ENCODE data around the gene COBLL1.

COBLL1 gene

GRCh38 chr2:164691346-164691887 is 150.2 kb downstream of the COBLL1 start:
- Histone ChIP-seq H3K9me3 (ENCODE audit: control insufficient read depth in 1 of 2, low read length in 2 of 2) (no peaks in the 10 kb centered on the region), H3K36me3 (ENCODE audit: control insufficient read depth in 1 of 2, insufficient read depth in 2 of 2, low read length in 2 of 2) (peaks cover 7 to 19% of the 10 kb centered on the region in 2 donors), H3K9ac (ENCODE audit: low read depth in 1 of 2, low read length in 2 of 2) (no peak overlapping the region), H3K27me3 (ENCODE audit: control insufficient read depth in 1 of 2, insufficient read depth in 2 of 2, low read length in 2 of 2) (no peaks in the 10 kb centered on the region), H3K4me1 (ENCODE audit: control insufficient read depth in 1 of 2, insufficient read depth in 2 of 2, low read length in 2 of 2) (no peaks in the 10 kb centered on the region), H3K27ac (ENCODE audit: low read depth, low read length) (no peak overlapping the region), H3K4me3 (ENCODE audit: low read depth in 1 of 2, low read length in 2 of 2) (no peak overlapping the region)

- Histone ChIP-seq H3K9me3 (ENCODE audit: control insufficient read depth in 1 of 2, low read length in 2 of 2) (no peaks in the 10 kb centered on the region), H3K27ac (ENCODE audit: low read depth, low read length) (no peak overlapping the region), H3K4me1 (ENCODE audit: control insufficient read depth in 1 of 2, insufficient read depth in 2 of 2, low read length in 2 of 2) (no peaks in the 10 kb centered on the region), H3K36me3 (ENCODE audit: control insufficient read depth in 1 of 2, insufficient read depth in 2 of 2, low read length in 2 of 2) (peaks cover 7 to 17% of the 10 kb centered on the region in 2 donors), H3K4me3 (ENCODE audit: low read depth in 1 of 2, low read length in 2 of 2) (no peak overlapping the region), H3K9ac (ENCODE audit: low read depth in 1 of 2, low read length in 2 of 2) (no peak overlapping the region), H3K27me3 (ENCODE audit: control insufficient read depth in 1 of 2, insufficient read depth in 2 of 2, low read length in 2 of 2) (no peaks in the 10 kb centered on the region)
Measured at GRCh38 chr2:164690361-164690760, 151.3 kb downstream of the COBLL1 start.

- no peak overlapping the region for H3K9ac ChIP-seq (ENCODE audit: low read depth in 1 of 2, low read length in 2 of 2)
- H3K36me3 ChIP-seq (ENCODE audit: control insufficient read depth in 1 of 2, insufficient read depth in 2 of 2, low read length in 2 of 2) = peaks cover 4 to 9% of the 10 kb centered on the region in 2 donors
Measured at GRCh38 chr2:164688896-164689419, 152.7 kb downstream of the COBLL1 start.

GRCh38 chr2:164681009-164681408 is 160.6 kb downstream of the COBLL1 start:
- H3K27ac ChIP-seq (ENCODE audit: low read depth, low read length) = no peak overlapping the region
- H3K4me1 ChIP-seq (ENCODE audit: control insufficient read depth in 1 of 2, insufficient read depth in 2 of 2, low read length in 2 of 2) = no peaks in the 10 kb centered on the region
- no peaks in the 10 kb centered on the region for H3K27me3 ChIP-seq (ENCODE audit: control insufficient read depth in 1 of 2, insufficient read depth in 2 of 2, low read length in 2 of 2)
- no peak overlapping the region for H3K9ac ChIP-seq (ENCODE audit: low read depth in 1 of 2, low read length in 2 of 2)
- H3K36me3 ChIP-seq (ENCODE audit: control insufficient read depth in 1 of 2, insufficient read depth in 2 of 2, low read length in 2 of 2) = peaks cover 0 to 3% of the 10 kb centered on the region in 2 donors
- H3K4me3 ChIP-seq (ENCODE audit: low read depth in 1 of 2, low read length in 2 of 2) = no peak overlapping the region
- peaks cover 0 to 6% of the 10 kb centered on the region in 2 donors for H3K9me3 ChIP-seq (ENCODE audit: control insufficient read depth in 1 of 2, low read length in 2 of 2)

More at GRCh38 chr2:164688896-164689419, 152.7 kb downstream of the COBLL1 start:
- Histone ChIP-seq H3K9me3 (ENCODE audit: control insufficient read depth in 1 of 2, low read length in 2 of 2) (no peaks in the 10 kb centered on the region), H3K4me3 (ENCODE audit: low read depth in 1 of 2, low read length in 2 of 2) (no peak overlapping the region), H3K27me3 (ENCODE audit: control insufficient read depth in 1 of 2, insufficient read depth in 2 of 2, low read length in 2 of 2) (no peaks in the 10 kb centered on the region), H3K4me1 (ENCODE audit: control insufficient read depth in 1 of 2, insufficient read depth in 2 of 2, low read length in 2 of 2) (no peaks in the 10 kb centered on the region), H3K27ac (ENCODE audit: low read depth, low read length) (no peak overlapping the region)

- H3K36me3 ChIP-seq (ENCODE audit: control insufficient read depth in 1 of 2, insufficient read depth in 2 of 2, low read length in 2 of 2) = peaks cover 0 to 3% of the 10 kb centered on the region in 2 donors
- H3K9me3 ChIP-seq (ENCODE audit: control insufficient read depth in 1 of 2, low read length in 2 of 2) = peaks cover 0 to 6% of the 10 kb centered on the region in 2 donors
- H3K9ac ChIP-seq (ENCODE audit: low read depth in 1 of 2, low read length in 2 of 2) = no peak overlapping the region
Measured at GRCh38 chr2:164678631-164679149, 162.9 kb downstream of the COBLL1 start.

GRCh38 chr2:164677733-164678132 is 163.9 kb downstream of the COBLL1 start:
- peaks cover 0 to 6% of the 10 kb centered on the region in 2 donors for H3K9me3 ChIP-seq (ENCODE audit: control insufficient read depth in 1 of 2, low read length in 2 of 2)
- no peaks in the 10 kb centered on the region for H3K4me1 ChIP-seq (ENCODE audit: control insufficient read depth in 1 of 2, insufficient read depth in 2 of 2, low read length in 2 of 2)

More at GRCh38 chr2:164678631-164679149, 162.9 kb downstream of the COBLL1 start:
- Histone ChIP-seq H3K27me3 (ENCODE audit: control insufficient read depth in 1 of 2, insufficient read depth in 2 of 2, low read length in 2 of 2) (no peaks in the 10 kb centered on the region), H3K4me1 (ENCODE audit: control insufficient read depth in 1 of 2, insufficient read depth in 2 of 2, low read length in 2 of 2) (no peaks in the 10 kb centered on the region), H3K27ac (ENCODE audit: low read depth, low read length) (no peak overlapping the region), H3K4me3 (ENCODE audit: low read depth in 1 of 2, low read length in 2 of 2) (no peak overlapping the region)

GRCh38 chr2:164677271-164677670 is 164.4 kb downstream of the COBLL1 start:
- Histone ChIP-seq H3K36me3 (ENCODE audit: control insufficient read depth in 1 of 2, insufficient read depth in 2 of 2, low read length in 2 of 2) (peaks cover 0 to 3% of the 10 kb centered on the region in 2 donors), H3K27me3 (ENCODE audit: control insufficient read depth in 1 of 2, insufficient read depth in 2 of 2, low read length in 2 of 2) (no peaks in the 10 kb centered on the region), H3K4me1 (ENCODE audit: control insufficient read depth in 1 of 2, insufficient read depth in 2 of 2, low read length in 2 of 2) (no peaks in the 10 kb centered on the region), H3K27ac (ENCODE audit: low read depth, low read length) (no peak overlapping the region), H3K4me3 (ENCODE audit: low read depth in 1 of 2, low read length in 2 of 2) (no peak overlapping the region), H3K9me3 (ENCODE audit: control insufficient read depth in 1 of 2, low read length in 2 of 2) (peaks cover 0 to 6% of the 10 kb centered on the region in 2 donors), H3K9ac (ENCODE audit: low read depth in 1 of 2, low read length in 2 of 2) (no peak overlapping the region)

More at GRCh38 chr2:164677733-164678132, 163.9 kb downstream of the COBLL1 start:
- peaks cover 0 to 3% of the 10 kb centered on the region in 2 donors for H3K36me3 ChIP-seq (ENCODE audit: control insufficient read depth in 1 of 2, insufficient read depth in 2 of 2, low read length in 2 of 2)
- H3K9ac ChIP-seq (ENCODE audit: low read depth in 1 of 2, low read length in 2 of 2) = no peak overlapping the region
- H3K27ac ChIP-seq (ENCODE audit: low read depth, low read length) = no peak overlapping the region
- H3K27me3 ChIP-seq (ENCODE audit: control insufficient read depth in 1 of 2, insufficient read depth in 2 of 2, low read length in 2 of 2) = no peaks in the 10 kb centered on the region
- no peak overlapping the region for H3K4me3 ChIP-seq (ENCODE audit: low read depth in 1 of 2, low read length in 2 of 2)

GRCh38 chr2:164675687-164676086 is 165.9 kb downstream of the COBLL1 start:
- Histone ChIP-seq H3K27ac (ENCODE audit: low read depth, low read length) (no peak overlapping the region), H3K9ac (ENCODE audit: low read depth in 1 of 2, low read length in 2 of 2) (no peak overlapping the region), H3K36me3 (ENCODE audit: control insufficient read depth in 1 of 2, insufficient read depth in 2 of 2, low read length in 2 of 2) (peaks cover 0 to 7% of the 10 kb centered on the region in 2 donors)

GRCh38 chr2:164675027-164675426 is 166.6 kb downstream of the COBLL1 start:
- no peak overlapping the region for H3K4me3 ChIP-seq (ENCODE audit: low read depth in 1 of 2, low read length in 2 of 2)
- H3K36me3 ChIP-seq (ENCODE audit: control insufficient read depth in 1 of 2, insufficient read depth in 2 of 2, low read length in 2 of 2) = peaks cover 0 to 7% of the 10 kb centered on the region in 2 donors
- H3K27ac ChIP-seq (ENCODE audit: low read depth, low read length) = no peak overlapping the region
- no peak overlapping the region for H3K9ac ChIP-seq (ENCODE audit: low read depth in 1 of 2, low read length in 2 of 2)
- no peaks in the 10 kb centered on the region for H3K4me1 ChIP-seq (ENCODE audit: control insufficient read depth in 1 of 2, insufficient read depth in 2 of 2, low read length in 2 of 2)
- H3K27me3 ChIP-seq (ENCODE audit: control insufficient read depth in 1 of 2, insufficient read depth in 2 of 2, low read length in 2 of 2) = no peaks in the 10 kb centered on the region
- peaks cover 0 to 6% of the 10 kb centered on the region in 2 donors for H3K9me3 ChIP-seq (ENCODE audit: control insufficient read depth in 1 of 2, low read length in 2 of 2)

More at GRCh38 chr2:164675687-164676086, 165.9 kb downstream of the COBLL1 start:
- H3K4me1 ChIP-seq (ENCODE audit: control insufficient read depth in 1 of 2, insufficient read depth in 2 of 2, low read length in 2 of 2) = no peaks in the 10 kb centered on the region
- H3K9me3 ChIP-seq (ENCODE audit: control insufficient read depth in 1 of 2, low read length in 2 of 2) = peaks cover 0 to 6% of the 10 kb centered on the region in 2 donors
- no peaks in the 10 kb centered on the region for H3K27me3 ChIP-seq (ENCODE audit: control insufficient read depth in 1 of 2, insufficient read depth in 2 of 2, low read length in 2 of 2)
- no peak overlapping the region for H3K4me3 ChIP-seq (ENCODE audit: low read depth in 1 of 2, low read length in 2 of 2)

- Histone ChIP-seq H3K36me3 (ENCODE audit: control insufficient read depth in 1 of 2, insufficient read depth in 2 of 2, low read length in 2 of 2) (peaks cover 0 to 4% of the 10 kb centered on the region in 2 donors), H3K9me3 (ENCODE audit: control insufficient read depth in 1 of 2, low read length in 2 of 2) (no peaks in the 10 kb centered on the region), H3K9ac (ENCODE audit: low read depth in 1 of 2, low read length in 2 of 2) (no peak overlapping the region), H3K4me1 (ENCODE audit: control insufficient read depth in 1 of 2, insufficient read depth in 2 of 2, low read length in 2 of 2) (no peaks in the 10 kb centered on the region), H3K27ac (ENCODE audit: low read depth, low read length) (no peak overlapping the region), H3K27me3 (ENCODE audit: control insufficient read depth in 1 of 2, insufficient read depth in 2 of 2, low read length in 2 of 2) (no peaks in the 10 kb centered on the region), H3K4me3 (ENCODE audit: low read depth in 1 of 2, low read length in 2 of 2) (no peak overlapping the region)
Measured at GRCh38 chr2:164671664-164672396, 169.8 kb downstream of the COBLL1 start.
